Left ventricle myocardium inferior (tissue), 1 donor: ENCODE data around the gene AIF1L. TPM values are rescaled to one million over a fixed set of nuclear protein-coding genes. Genes with fewer than 3 reads are reported as not detected.

Experiments
- DNase-seq: peaks from one replicate; pipeline ENCODE4 v3.0.0-alpha.2; 2020
- H3K27ac ChIP-seq: fragments of 200-600 bp; replicated peaks from 2 replicates; pipeline ENCODE4 v1.8.0; 2021
- H3K27me3 ChIP-seq: fragments of 200-600 bp; 2 replicates; pipeline ENCODE4 v1.8.0; 2021; ENCODE audit warnings: low read depth
- H3K36me3 ChIP-seq: fragments of 200-600 bp; 2 replicates; pipeline ENCODE4 v1.8.0; 2021
- H3K4me1 ChIP-seq: fragments of 200-600 bp; 2 replicates; pipeline ENCODE4 v1.8.0; 2021
- H3K4me3 ChIP-seq: fragments of 200-600 bp; 2 replicates; pipeline ENCODE4 v1.8.0; 2021; ENCODE audit warnings: mild to moderate bottlenecking, moderate library complexity
- H3K9me3 ChIP-seq: fragments of 200-600 bp; replicated peaks from 2 replicates; pipeline ENCODE4 v1.8.0; 2021
- CTCF ChIP-seq: fragments of 200-600 bp; IDR thresholded peaks from 2 replicates; pipeline ENCODE4 v1.8.0; 2021; ENCODE audit warnings: antibody characterized with exemption, mild to moderate bottlenecking, borderline replicate concordance
- intact Hi-C: fragments of 100-400 bp; cut with micrococcal nuclease; formaldehyde crosslinking; loops from one replicate; pipeline ENCODE4 v1.11.0; 2022
- total RNA-seq: library from RNA; stranded (reverse); fragmentation: NEBNext Ultra II Directional; extraction: Animal tissue kit (Norgen Biotek cat#: 25700); gene quantifications from one replicate; pipeline ENCODE4 v1.2.1, GENCODE V29; 2021
- donor health status: DM: no; HTN: yes; CAD: no; lungs with severe emphysema.

AIF1L gene
- total RNA-seq, 1 donor from 2014 or later = 16.5 TPM

- Histone ChIP-seq H3K4me3 (no peak overlapping the region), H3K27ac (peak overlapping the region; percentile 34), H3K4me1 (no peaks in the 10 kb centered on the region), H3K27me3 (peaks cover 10% of the 10 kb centered on the region), H3K36me3 (no peaks in the 10 kb centered on the region), H3K9me3 (no peaks in the 10 kb centered on the region)
- TF ChIP-seq CTCF = no peak
- intact Hi-C loops = no loop called here
- no peak for DNase-seq
Observed at GRCh38 chr9:131056781-131057506, 39.4 kb upstream of the AIF1L start.

GRCh38 chr9:131060900-131061630 lies 35.3 kb upstream of the AIF1L start:
- no peak for DNase-seq
- Histone ChIP-seq H3K4me3 (no peak overlapping the region), H3K36me3 (no peaks in the 10 kb centered on the region), H3K9me3 (no peaks in the 10 kb centered on the region), H3K27ac (no peak overlapping the region), H3K27me3 (no peaks in the 10 kb centered on the region), H3K4me1 (no peaks in the 10 kb centered on the region)
- TF ChIP-seq CTCF = no peak
- intact Hi-C loops = no loop called here

- H3K36me3 ChIP-seq = no peaks in the 10 kb centered on the region
- H3K27ac ChIP-seq = no peak overlapping the region
- H3K4me1 ChIP-seq = peaks cover 5% of the 10 kb centered on the region
- H3K27me3 ChIP-seq = no peaks in the 10 kb centered on the region
- no peak for TF ChIP-seq CTCF
- no peaks in the 10 kb centered on the region for H3K9me3 ChIP-seq
- no peak overlapping the region for H3K4me3 ChIP-seq
- DNase-seq = no peak
- intact Hi-C loops = no loop called here
Observed at GRCh38 chr9:131062969-131063368, 33.4 kb upstream of the AIF1L start.

- no peak for TF ChIP-seq CTCF
- intact Hi-C loops = no loop called here
- no peak for DNase-seq
Observed at GRCh38 chr9:131065599-131065998, 30.7 kb upstream of the AIF1L start.

GRCh38 chr9:131067625-131068024 lies 28.7 kb upstream of the AIF1L start:
- Histone ChIP-seq H3K27me3 (no peaks in the 10 kb centered on the region), H3K4me3 (no peak overlapping the region), H3K4me1 (peaks cover 19% of the 10 kb centered on the region), H3K36me3 (no peaks in the 10 kb centered on the region), H3K9me3 (no peaks in the 10 kb centered on the region), H3K27ac (peak overlapping the region; percentile 42)
- no peak for DNase-seq
- intact Hi-C loops = no loop called here
- no peak for TF ChIP-seq CTCF

More at GRCh38 chr9:131065599-131065998, 30.7 kb upstream of the AIF1L start:
- Histone ChIP-seq H3K27ac (no peak overlapping the region), H3K4me1 (peaks cover 19% of the 10 kb centered on the region), H3K36me3 (no peaks in the 10 kb centered on the region), H3K9me3 (no peaks in the 10 kb centered on the region), H3K27me3 (no peaks in the 10 kb centered on the region), H3K4me3 (no peak overlapping the region)
